Upper lobe of right lung (tissue), 1 donor: ENCODE measurements around the gene ARID5B. TPM values are rescaled to one million over a fixed set of nuclear protein-coding genes. Genes with fewer than 3 reads are reported as not detected.

Source experiments
- ATAC-seq: fragments of 200-7000 bp; cut with Tn5 transposase; one replicate; pipeline ENCODE4 v1.9.1; 2020; ENCODE audit warnings: mild to moderate bottlenecking, moderate library complexity
- DNase-seq: peaks from one replicate; pipeline ENCODE4 v3.0.0-alpha.2; 2020
- H3K27ac ChIP-seq: fragments of 200-600 bp; one replicate; pipeline ENCODE4 v1.8.0; 2022
- H3K27me3 ChIP-seq: fragments of 200-600 bp; one replicate; pipeline ENCODE4 v1.8.0; 2022; ENCODE audit warnings: mild to moderate bottlenecking
- H3K36me3 ChIP-seq: fragments of 200-600 bp; one replicate; pipeline ENCODE4 v1.8.0; 2022
- H3K4me1 ChIP-seq: fragments of 200-600 bp; one replicate; pipeline ENCODE4 v1.8.0; 2022
- H3K4me3 ChIP-seq: fragments of 200-600 bp; one replicate; pipeline ENCODE4 v1.8.0; 2022; ENCODE audit warnings: mild to moderate bottlenecking
- H3K9me3 ChIP-seq: fragments of 200-600 bp; one replicate; pipeline ENCODE4 v1.8.0; 2022
- CTCF ChIP-seq: fragments of 200-600 bp; IDR thresholded peaks from one replicate; pipeline ENCODE4 v1.8.0; 2022; ENCODE audit warnings: antibody characterized with exemption
- intact Hi-C: fragments of 100-400 bp; cut with DNase I; formaldehyde crosslinking; loops from one replicate; pipeline ENCODE4 v1.11.0; 2022
- total RNA-seq: library from RNA; stranded (reverse); fragmentation: NEBNext Ultra II Directional; extraction: Animal tissue kit (Norgen Biotek cat#: 25700); gene quantifications from one replicate; pipeline ENCODE4 v1.2.1, GENCODE V29; 2021
- donor health status: DM: no; HTN: yes; CAD: no; lungs with severe emphysema.

The ARID5B gene
- total RNA-seq, 1 donor from 2014 or later: 34.1 TPM

- Histone ChIP-seq H3K4me3 (no peak overlapping the region), H3K27me3 (no peaks in the 10 kb centered on the region), H3K9me3 (no peaks in the 10 kb centered on the region), H3K4me1 (peaks cover under 1% of the 10 kb centered on the region), H3K27ac (no peak overlapping the region), H3K36me3 (no peaks in the 10 kb centered on the region)
- DNase-seq: no peak
- no peak for ATAC-seq
- intact Hi-C loops: no loop called here
- no peak for TF ChIP-seq CTCF
Observed at GRCh38 chr10:62115321-62115720, 213.8 kb downstream of the ARID5B start.

DNA sequence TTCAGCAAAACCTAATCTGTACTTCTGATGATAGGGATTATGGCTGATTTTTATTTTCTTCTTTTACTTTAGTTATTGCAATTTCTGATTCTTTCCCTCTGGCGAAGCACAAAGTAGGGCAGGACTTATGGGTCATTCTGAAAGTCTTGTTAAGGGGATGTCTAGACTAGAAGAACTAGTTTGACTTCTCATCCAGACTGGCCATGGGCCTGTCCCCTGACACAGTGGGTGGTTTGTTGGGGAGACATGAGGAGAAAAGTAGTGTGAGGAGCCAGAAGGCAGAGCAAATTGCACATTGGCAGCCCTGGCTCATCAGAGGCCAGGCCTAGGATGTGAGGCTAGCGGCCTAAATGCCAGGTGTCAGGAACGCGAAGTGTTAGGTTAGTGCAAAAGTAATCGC, 214.3 kb downstream of the ARID5B start:
- DNase-seq (no peak), ATAC-seq (no peak)
- Histone ChIP-seq H3K9me3 (no peaks in the 10 kb centered on the region), H3K36me3 (no peaks in the 10 kb centered on the region), H3K27me3 (no peaks in the 10 kb centered on the region), H3K4me1 (no peaks in the 10 kb centered on the region), H3K27ac (no peak overlapping the region), H3K4me3 (no peak overlapping the region)
- intact Hi-C loops: no loop called here
- TF ChIP-seq CTCF: no peak

- Histone ChIP-seq H3K4me3 (no peak overlapping the region), H3K27me3 (no peaks in the 10 kb centered on the region), H3K36me3 (no peaks in the 10 kb centered on the region), H3K4me1 (no peaks in the 10 kb centered on the region), H3K9me3 (no peaks in the 10 kb centered on the region), H3K27ac (no peak overlapping the region)
- DNase-seq: no peak
- intact Hi-C loops: no loop called here
- TF ChIP-seq CTCF: no peak
- ATAC-seq: no peak
Observed at GRCh38 chr10:62116896-62117295, 215.4 kb downstream of the ARID5B start.

- Histone ChIP-seq H3K4me3 (no peak overlapping the region), H3K27me3 (no peaks in the 10 kb centered on the region), H3K36me3 (no peaks in the 10 kb centered on the region), H3K9me3 (peaks cover 9% of the 10 kb centered on the region), H3K27ac (no peak overlapping the region), H3K4me1 (no peaks in the 10 kb centered on the region)
- no peak for TF ChIP-seq CTCF
- intact Hi-C loops: no loop called here
- no peak for ATAC-seq
- no peak for DNase-seq
Observed at GRCh38 chr10:62121187-62121530, 219.7 kb downstream of the ARID5B start.

GRCh38 chr10:62127975-62128374, 226.5 kb downstream of the ARID5B start:
- ATAC-seq (no peak), DNase-seq (no peak)
- Histone ChIP-seq H3K27me3 (no peaks in the 10 kb centered on the region), H3K27ac (no peak overlapping the region), H3K36me3 (no peaks in the 10 kb centered on the region), H3K4me3 (no peak overlapping the region), H3K9me3 (peaks cover 2% of the 10 kb centered on the region), H3K4me1 (no peaks in the 10 kb centered on the region)
- intact Hi-C loops: no loop called here
- no peak for TF ChIP-seq CTCF

DNA sequence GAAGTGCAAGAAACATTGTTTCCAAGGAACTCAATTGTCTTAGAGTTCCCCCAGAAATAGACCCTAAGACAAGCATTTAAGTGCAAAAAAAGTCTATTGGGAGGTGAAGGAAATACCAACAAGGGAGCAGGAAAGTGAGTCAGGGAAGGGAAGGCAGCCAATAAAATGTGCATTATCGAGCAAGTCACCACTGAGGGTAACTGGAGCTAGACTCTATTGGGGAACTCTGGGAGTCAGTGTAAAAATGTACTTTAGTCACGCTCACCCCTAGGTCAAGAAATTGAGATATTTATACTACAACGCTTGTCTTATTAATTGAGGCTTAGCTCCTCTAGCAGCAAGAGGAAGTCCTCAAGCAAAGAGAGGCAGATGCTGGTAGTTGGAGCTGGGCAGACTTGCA, 229.4 kb downstream of the ARID5B start:
- no peak overlapping the region for H3K4me3 ChIP-seq
- TF ChIP-seq CTCF: no peak
- no peaks in the 10 kb centered on the region for H3K27me3 ChIP-seq
- no peak for ATAC-seq
- intact Hi-C loops: no loop called here
- no peaks in the 10 kb centered on the region for H3K4me1 ChIP-seq
- no peak for DNase-seq
- H3K9me3 ChIP-seq: no peaks in the 10 kb centered on the region
- no peaks in the 10 kb centered on the region for H3K36me3 ChIP-seq
- H3K27ac ChIP-seq: no peak overlapping the region
